ENCODE data around the gene ACTL9.

Gene ACTL9

DNA sequence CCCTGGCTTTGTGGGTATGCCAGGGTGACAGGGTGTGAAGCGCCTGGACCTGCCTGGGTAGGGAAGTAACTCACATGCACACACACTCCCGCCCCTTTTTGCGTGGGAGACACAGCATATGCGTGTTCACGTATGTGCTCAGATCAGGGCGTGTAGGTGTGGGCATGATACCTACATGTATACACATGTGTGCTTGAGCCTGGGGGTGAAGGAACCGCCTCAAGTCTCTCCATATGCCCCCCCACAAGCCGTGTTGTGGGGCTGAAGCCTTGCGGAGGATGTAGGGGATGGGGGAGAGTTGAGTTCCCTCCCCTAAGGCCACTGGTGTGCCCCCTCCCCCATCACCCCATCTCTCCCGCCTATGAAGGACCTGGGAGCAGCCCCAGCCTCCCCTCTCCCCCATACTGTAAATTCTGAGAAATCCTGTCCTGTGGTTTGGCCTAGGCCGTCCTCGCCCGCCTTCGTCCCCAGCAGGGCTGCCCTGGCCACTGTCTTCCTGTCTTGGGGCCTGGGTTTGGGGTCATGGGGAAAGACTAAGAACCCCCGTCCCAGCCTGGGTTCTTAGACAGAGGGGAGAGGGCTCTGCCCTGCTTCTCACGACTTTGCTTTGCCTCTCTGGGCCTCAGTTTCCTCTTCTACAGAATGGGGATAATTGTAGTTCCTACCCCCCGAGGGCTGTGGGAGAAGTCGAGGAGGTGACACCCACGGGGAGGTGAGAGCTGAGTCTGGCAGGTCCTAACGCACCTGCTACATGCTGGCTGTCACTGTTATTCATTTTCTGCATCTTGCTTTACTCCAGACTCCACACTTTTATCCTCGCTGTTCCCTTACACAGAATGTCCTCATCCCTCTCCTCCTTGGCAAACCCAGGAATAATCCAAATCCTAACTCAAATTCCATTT is 14.3 kb downstream of the ACTL9 start:
- DNase-seq (ENCODE audit: low read depth in 2 of 2): no peak

DNA sequence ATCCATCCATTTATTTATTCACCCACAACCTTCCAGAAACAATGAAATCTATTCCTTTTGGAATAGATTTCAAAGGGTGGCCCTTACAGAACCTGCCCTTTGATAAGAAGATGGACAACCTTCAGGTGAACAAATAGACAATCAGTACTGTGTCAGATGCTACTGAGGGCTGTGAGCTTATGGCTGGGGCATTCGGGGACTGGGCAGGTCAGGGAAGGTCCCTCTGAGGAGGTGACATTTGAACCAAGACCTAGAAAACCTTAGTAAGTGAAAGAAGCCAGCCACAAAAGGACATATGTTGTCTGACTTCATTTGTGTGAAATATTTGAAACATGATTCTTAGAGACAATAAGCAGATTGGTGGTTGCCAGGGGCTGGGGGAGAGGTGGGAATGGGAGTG is 15.7 kb downstream of the ACTL9 start:
- DNase-seq (ENCODE audit: low read depth in 2 of 2): no peak

GRCh38 chr19:8682472-8682871 is 16.1 kb downstream of the ACTL9 start:
- no peak for DNase-seq (ENCODE audit: low read depth in 2 of 2)

GRCh38 chr19:8681345-8682029 is 17.1 kb downstream of the ACTL9 start:
- no peak for DNase-seq (ENCODE audit: low read depth in 2 of 2)

- DNase-seq (ENCODE audit: low read depth in 2 of 2): no peak
Measured at GRCh38 chr19:8680676-8681344, 17.8 kb downstream of the ACTL9 start.

- no peak for DNase-seq (ENCODE audit: low read depth in 2 of 2)
Measured at GRCh38 chr19:8678244-8678807, 20.3 kb downstream of the ACTL9 start.

DNA sequence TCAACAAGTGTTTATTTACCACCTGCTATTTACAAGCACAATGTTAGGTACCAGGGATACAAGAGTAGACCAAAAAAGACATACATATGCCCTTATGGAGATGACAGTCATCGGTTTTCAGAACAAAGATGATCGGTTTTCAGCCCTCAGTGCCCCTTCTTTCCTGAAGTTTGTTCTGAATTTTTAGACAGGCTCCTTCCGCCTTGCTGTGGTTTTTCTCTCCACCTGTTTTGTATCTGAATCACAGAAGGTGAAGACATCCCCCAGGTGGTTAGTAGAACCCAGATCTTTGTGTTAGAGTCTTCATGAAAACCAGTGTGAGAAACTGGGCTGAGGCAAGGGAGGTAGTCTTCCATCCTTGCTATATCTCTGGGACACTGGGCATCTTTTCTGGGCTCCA is 23.5 kb downstream of the ACTL9 start:
- no peak for DNase-seq (ENCODE audit: low read depth in 2 of 2)

- no peak for DNase-seq (ENCODE audit: low read depth in 2 of 2)
Measured at GRCh38 chr19:8673276-8673891, 25.2 kb downstream of the ACTL9 start.

DNA sequence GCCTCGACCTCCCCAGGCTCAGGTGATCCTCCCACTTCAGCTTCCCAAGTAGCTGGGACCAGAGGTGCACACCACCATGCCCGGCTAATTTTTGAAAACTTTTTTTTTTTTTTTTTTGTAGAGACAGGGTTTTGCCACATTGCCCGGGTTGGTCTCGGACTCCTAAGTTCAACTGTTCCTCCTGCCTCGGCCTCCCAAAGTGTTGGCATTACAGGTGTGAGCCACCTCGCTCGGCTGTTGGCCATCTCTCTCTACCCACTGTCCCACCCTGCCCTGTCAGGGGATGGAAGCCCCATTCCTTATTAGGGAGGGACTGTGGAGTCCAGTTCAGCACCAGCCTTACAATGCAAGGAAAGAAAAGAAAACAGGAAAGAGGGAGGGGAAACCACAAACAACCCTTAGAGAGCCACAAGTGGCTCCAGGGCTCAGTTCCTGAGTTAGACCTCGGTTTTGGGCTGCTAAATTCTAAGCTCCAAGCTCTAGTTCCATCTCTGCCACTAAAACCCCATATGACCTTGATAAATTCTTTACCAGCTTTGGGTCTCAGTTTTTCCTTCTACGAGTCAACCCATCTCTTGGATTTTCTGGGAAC is 31.7 kb downstream of the ACTL9 start:
- DNase-seq (ENCODE audit: low read depth in 2 of 2): no peak

- DNase-seq (ENCODE audit: low read depth in 2 of 2): no peak
Measured at GRCh38 chr19:8665468-8666213, 33.0 kb downstream of the ACTL9 start.

- DNase-seq (ENCODE audit: low read depth in 2 of 2): no peak
Measured at GRCh38 chr19:8664671-8665057, 33.9 kb downstream of the ACTL9 start.

- no peak for DNase-seq (ENCODE audit: low read depth in 2 of 2)
Measured at GRCh38 chr19:8663920-8664670, 34.5 kb downstream of the ACTL9 start.

GRCh38 chr19:8662263-8662662 is 36.3 kb downstream of the ACTL9 start:
- DNase-seq (ENCODE audit: low read depth in 2 of 2): no peak

- DNase-seq (ENCODE audit: low read depth in 2 of 2): no peak
Measured at GRCh38 chr19:8659905-8660304, 38.7 kb downstream of the ACTL9 start.

DNA sequence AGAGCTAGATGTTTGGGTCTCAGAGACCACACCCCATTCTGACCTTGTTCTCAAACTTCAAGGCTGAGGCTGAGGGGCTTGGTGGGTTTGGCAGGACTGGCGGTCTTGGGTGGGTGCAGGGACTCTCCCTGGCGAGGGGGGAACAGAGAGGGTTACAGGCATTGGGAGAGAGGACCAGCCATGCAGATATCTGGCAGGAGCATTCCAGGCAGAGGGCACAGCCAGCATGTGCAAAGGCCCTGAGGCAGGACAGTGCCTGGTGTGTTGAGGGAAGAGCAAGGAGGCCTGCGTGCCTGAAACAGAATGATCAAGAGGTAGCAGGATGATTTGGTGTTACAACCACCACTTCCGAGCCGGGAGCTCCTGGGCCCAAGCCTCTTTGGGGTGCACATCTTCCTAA is 40.7 kb downstream of the ACTL9 start:
- no peak for DNase-seq (ENCODE audit: low read depth in 2 of 2)

DNA sequence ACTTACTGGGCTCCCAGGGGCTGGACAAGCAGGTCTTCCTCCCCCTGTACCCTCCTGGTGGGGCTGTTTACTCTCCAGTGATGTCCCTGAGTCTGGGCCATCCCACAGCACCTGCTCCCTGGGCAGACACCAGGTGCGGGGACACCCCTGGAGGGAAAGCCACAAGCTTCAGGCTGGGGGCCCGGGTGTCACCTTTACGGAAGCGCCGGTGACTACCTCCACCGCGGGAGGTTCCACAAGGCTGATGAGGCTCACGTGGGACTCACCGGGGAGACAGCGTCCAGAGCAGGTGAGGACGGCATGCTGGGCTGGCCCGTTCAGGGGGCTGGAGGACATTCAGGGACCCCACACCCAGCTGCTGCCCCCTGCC is 43.3 kb downstream of the ACTL9 start:
- DNase-seq (ENCODE audit: low read depth in 2 of 2): no peak

DNA sequence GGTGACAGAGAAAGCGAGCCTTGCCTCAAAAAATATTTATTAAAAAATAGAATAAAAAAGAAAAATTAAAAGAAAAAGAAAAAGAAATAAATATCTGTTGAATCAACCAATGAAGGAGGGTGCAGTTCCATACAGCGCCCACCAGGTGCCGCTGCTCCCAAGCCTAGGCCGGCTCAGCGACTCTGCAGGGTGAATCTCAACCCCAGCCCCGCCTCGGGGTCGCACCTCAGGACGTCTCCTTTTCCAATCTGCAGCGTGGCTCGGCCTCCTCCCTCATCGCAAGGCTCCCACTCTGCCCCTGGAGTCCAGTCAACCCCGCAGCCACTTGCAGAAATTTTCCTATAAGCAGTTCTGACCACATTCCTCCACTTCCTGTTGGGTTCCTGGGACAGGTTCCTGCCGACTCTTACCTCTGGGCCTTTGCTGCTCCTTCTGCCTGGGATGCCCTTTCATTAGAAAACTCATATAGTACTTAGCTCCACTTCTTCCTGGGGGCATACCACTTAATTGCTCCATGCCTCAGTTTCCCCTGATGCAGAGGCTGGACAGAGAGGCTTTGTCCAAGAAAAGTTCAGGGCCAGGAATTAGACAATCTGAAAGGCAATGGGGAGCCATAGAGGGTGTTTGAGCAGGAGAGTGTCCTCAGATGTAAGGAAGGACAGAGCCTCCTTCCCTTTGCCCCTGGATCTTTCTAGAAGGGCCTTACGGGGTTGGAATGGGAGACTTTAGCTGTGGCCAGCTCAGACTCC is 43.8 kb downstream of the ACTL9 start:
- peak; percentile 42 to 50 for DNase-seq (ENCODE audit: low read depth in 2 of 2)

- no peak for DNase-seq (ENCODE audit: low read depth in 2 of 2)
Measured at GRCh38 chr19:8648240-8648639, 50.4 kb downstream of the ACTL9 start.

All from activated CD8-positive, alpha-beta memory T cell treated with anti-CD3 and anti-CD28 coated beads for 4 hours (primary cell).